Measurements from ENCODE around the gene HOXB13.

The HOXB13 gene

DNA sequence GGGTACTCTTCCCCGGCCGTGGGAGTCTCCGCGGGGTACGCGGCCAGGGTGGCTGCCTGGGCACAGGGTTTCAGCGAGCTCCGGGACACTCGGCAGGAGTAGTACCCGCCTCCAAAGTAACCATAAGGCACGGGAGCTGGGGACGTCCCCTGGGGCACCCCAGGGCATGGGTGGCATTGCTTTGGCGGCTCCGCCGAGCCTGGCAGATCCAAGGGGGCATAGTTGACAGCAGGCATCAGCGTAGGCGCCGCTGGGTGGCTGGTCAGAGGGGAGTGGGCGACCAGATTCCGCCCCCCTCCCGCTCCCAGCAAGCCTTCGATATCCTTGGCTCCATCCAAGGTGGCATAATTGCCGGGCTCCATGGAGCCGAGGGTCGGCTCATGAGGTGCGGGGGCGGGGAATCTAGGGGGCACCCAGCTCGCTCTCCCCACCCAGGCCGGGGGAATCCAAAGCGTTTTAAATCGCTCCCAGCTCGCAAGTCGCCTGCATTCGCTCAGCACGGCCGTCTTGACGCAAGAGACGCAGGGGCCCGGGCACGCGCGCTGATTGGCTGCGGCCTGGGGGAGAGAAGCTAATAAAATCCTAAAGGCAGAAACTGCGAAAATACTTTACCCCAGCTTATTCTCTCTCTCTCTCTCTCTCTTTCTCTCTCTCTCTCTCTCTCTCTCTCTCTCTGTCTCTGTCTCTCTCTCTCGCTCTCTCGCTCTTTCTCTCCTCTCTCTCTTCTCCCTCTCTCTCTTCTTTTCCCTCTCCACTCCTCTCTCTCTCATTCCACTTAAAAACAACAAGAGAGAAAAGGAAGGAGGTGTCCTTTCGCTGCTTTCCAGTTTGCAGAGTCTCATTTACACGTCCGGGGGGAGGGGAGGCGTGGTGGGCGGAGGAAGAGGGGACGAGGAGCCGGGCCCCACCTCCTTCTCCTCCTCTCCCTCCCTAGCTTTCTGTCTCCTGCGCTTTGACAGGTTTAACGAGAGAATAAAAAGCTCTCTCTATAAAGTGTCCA is at the start of gene HOXB13:
Gene HOXB13, minus strand, starts transcription at position 519 of the 1,000 bp plus-strand sequence. Its CDS starts 157 bp downstream, at position 362.
- Mint-ChIP-seq H3K36me3 (ENCODE audit: low read depth) (no peaks in the 10 kb centered on the region), H3K4me1 (ENCODE audit: low read depth) (peaks cover 17% of the 10 kb centered on the region), H3K27me3 (ENCODE audit: low read depth) (peaks cover 93% of the 10 kb centered on the region), H3K4me3 (peak within 1 kb of the TSS; percentile 15), H3K27ac (peak within 1 kb of the TSS; percentile 28), H3K9me3 (no peaks in the 10 kb centered on the region)
- DNase-seq (ENCODE audit: low spot score), result peak; percentile 21

DNA sequence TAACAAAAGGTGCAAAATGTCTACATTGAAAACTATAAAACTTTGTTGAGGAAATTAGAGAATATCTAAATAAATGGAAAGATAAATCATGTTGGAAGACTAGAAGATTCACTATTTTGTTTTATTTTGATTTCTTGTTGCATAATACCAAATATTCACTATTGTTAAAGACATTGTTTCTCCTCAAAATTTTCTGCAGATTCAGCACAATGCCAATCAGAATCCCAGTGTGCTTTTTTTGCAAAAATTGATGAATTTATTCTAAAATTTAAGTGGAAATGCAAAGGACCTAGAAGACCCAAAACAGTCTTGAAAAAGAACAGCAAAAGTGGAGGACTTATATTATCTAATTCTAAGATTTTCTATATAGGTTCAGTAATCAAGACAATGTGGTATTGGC is 48.1 kb upstream of the HOXB13 start:
- H3K27me3 Mint-ChIP-seq (ENCODE audit: low read depth), result peaks cover 41% of the 10 kb centered on the region
- DNase-seq (ENCODE audit: low spot score), result no peak
- no peak overlapping the region for H3K4me3 Mint-ChIP-seq
- no peaks in the 10 kb centered on the region for H3K4me1 Mint-ChIP-seq (ENCODE audit: low read depth)
- H3K27ac Mint-ChIP-seq, result no peak overlapping the region
- no peaks in the 10 kb centered on the region for H3K36me3 Mint-ChIP-seq (ENCODE audit: low read depth)
- no peaks in the 10 kb centered on the region for H3K9me3 Mint-ChIP-seq

- no peaks in the 10 kb centered on the region for H3K36me3 Mint-ChIP-seq (ENCODE audit: low read depth)
- DNase-seq (ENCODE audit: low spot score), result no peak
- H3K27ac Mint-ChIP-seq, result no peak overlapping the region
- H3K27me3 Mint-ChIP-seq (ENCODE audit: low read depth), result peaks cover 29% of the 10 kb centered on the region
- H3K9me3 Mint-ChIP-seq, result no peaks in the 10 kb centered on the region
- H3K4me3 Mint-ChIP-seq, result no peak overlapping the region
- no peaks in the 10 kb centered on the region for H3K4me1 Mint-ChIP-seq (ENCODE audit: low read depth)
Observed at GRCh38 chr17:48773245-48773644, 44.7 kb upstream of the HOXB13 start.

- peaks cover 36% of the 10 kb centered on the region for H3K27me3 Mint-ChIP-seq (ENCODE audit: low read depth)
- no peak overlapping the region for H3K4me3 Mint-ChIP-seq
- no peaks in the 10 kb centered on the region for H3K9me3 Mint-ChIP-seq
- DNase-seq (ENCODE audit: low spot score), result no peak
- no peaks in the 10 kb centered on the region for H3K36me3 Mint-ChIP-seq (ENCODE audit: low read depth)
- no peaks in the 10 kb centered on the region for H3K4me1 Mint-ChIP-seq (ENCODE audit: low read depth)
- no peak overlapping the region for H3K27ac Mint-ChIP-seq
Observed at GRCh38 chr17:48770954-48771353, 42.4 kb upstream of the HOXB13 start.

GRCh38 chr17:48769009-48769675 is 40.6 kb upstream of the HOXB13 start:
- no peaks in the 10 kb centered on the region for H3K4me1 Mint-ChIP-seq (ENCODE audit: low read depth)
- DNase-seq (ENCODE audit: low spot score), result no peak
- no peaks in the 10 kb centered on the region for H3K9me3 Mint-ChIP-seq
- H3K36me3 Mint-ChIP-seq (ENCODE audit: low read depth), result no peaks in the 10 kb centered on the region
- no peak overlapping the region for H3K4me3 Mint-ChIP-seq
- H3K27ac Mint-ChIP-seq, result no peak overlapping the region
- H3K27me3 Mint-ChIP-seq (ENCODE audit: low read depth), result peaks cover 31% of the 10 kb centered on the region

- Mint-ChIP-seq H3K9me3 (no peaks in the 10 kb centered on the region), H3K27ac (no peak overlapping the region), H3K4me1 (ENCODE audit: low read depth) (no peaks in the 10 kb centered on the region), H3K27me3 (ENCODE audit: low read depth) (peaks cover 37% of the 10 kb centered on the region), H3K36me3 (ENCODE audit: low read depth) (no peaks in the 10 kb centered on the region), H3K4me3 (no peak overlapping the region)
- DNase-seq (ENCODE audit: low spot score), result no peak
Observed at GRCh38 chr17:48767263-48767774, 38.8 kb upstream of the HOXB13 start.

DNA sequence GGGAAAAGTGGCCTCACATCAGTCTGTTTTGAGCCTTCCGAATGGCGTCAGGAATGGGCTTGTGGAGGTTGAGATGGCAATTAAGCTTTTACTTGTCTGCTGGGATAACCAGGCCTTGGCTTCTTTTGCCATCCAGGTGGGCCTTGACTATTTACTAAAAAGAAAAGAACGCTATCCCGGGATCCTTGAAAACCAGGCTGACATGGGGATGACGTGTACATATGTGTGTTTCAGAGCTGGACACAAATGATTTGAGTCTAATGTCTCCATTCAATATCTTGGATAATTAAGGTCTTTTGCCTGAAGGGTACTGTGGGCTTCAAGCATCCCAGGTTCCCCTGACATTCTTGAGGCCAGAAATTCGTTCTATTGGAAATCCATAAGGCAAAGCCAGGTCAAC is 32.6 kb upstream of the HOXB13 start:
- no peak overlapping the region for H3K27ac Mint-ChIP-seq
- no peaks in the 10 kb centered on the region for H3K4me1 Mint-ChIP-seq (ENCODE audit: low read depth)
- H3K4me3 Mint-ChIP-seq, result no peak overlapping the region
- no peaks in the 10 kb centered on the region for H3K9me3 Mint-ChIP-seq
- H3K27me3 Mint-ChIP-seq (ENCODE audit: low read depth), result peaks cover 64% of the 10 kb centered on the region
- H3K36me3 Mint-ChIP-seq (ENCODE audit: low read depth), result no peaks in the 10 kb centered on the region
- DNase-seq (ENCODE audit: low spot score), result no peak

GRCh38 chr17:48760411-48760810 is 31.9 kb upstream of the HOXB13 start:
- no peak overlapping the region for H3K27ac Mint-ChIP-seq
- no peak for DNase-seq (ENCODE audit: low spot score)

DNA sequence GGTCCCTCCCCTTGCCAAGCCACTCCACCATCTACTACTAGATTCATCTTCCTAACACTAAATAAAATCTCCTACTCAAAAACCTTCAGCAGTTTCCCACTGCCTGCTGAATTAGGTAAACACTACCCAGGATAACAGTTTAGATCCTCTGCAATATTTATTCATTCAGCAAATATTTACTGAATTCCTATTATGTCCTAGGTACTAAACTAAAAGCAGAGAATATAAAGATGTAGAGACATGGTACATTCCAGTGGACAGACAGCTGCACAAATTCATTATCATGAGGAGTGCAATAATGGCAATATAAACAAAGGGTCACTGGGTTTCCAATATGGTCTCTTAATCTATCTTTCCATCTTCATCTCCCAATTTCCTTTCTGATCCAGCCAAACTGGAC is 30.7 kb upstream of the HOXB13 start:
- no peaks in the 10 kb centered on the region for H3K36me3 Mint-ChIP-seq (ENCODE audit: low read depth)
- no peak overlapping the region for H3K27ac Mint-ChIP-seq
- H3K4me3 Mint-ChIP-seq, result no peak overlapping the region
- no peaks in the 10 kb centered on the region for H3K4me1 Mint-ChIP-seq (ENCODE audit: low read depth)
- DNase-seq (ENCODE audit: low spot score), result no peak
- no peaks in the 10 kb centered on the region for H3K9me3 Mint-ChIP-seq
- H3K27me3 Mint-ChIP-seq (ENCODE audit: low read depth), result peaks cover 74% of the 10 kb centered on the region

More at GRCh38 chr17:48760411-48760810, 31.9 kb upstream of the HOXB13 start:
- Mint-ChIP-seq H3K9me3 (no peaks in the 10 kb centered on the region), H3K4me3 (no peak overlapping the region), H3K36me3 (ENCODE audit: low read depth) (no peaks in the 10 kb centered on the region), H3K4me1 (ENCODE audit: low read depth) (no peaks in the 10 kb centered on the region), H3K27me3 (ENCODE audit: low read depth) (peaks cover 71% of the 10 kb centered on the region)

GRCh38 chr17:48757524-48757961 is 29.0 kb upstream of the HOXB13 start:
- Mint-ChIP-seq H3K9me3 (no peaks in the 10 kb centered on the region), H3K36me3 (ENCODE audit: low read depth) (no peaks in the 10 kb centered on the region), H3K27ac (no peak overlapping the region), H3K4me1 (ENCODE audit: low read depth) (no peaks in the 10 kb centered on the region), H3K27me3 (ENCODE audit: low read depth) (peaks cover 80% of the 10 kb centered on the region), H3K4me3 (no peak overlapping the region)
- DNase-seq (ENCODE audit: low spot score), result no peak

GRCh38 chr17:48756830-48757251 is 28.3 kb upstream of the HOXB13 start:
- H3K27me3 Mint-ChIP-seq (ENCODE audit: low read depth), result peaks cover 80% of the 10 kb centered on the region
- no peaks in the 10 kb centered on the region for H3K9me3 Mint-ChIP-seq
- no peak overlapping the region for H3K4me3 Mint-ChIP-seq
- no peak for DNase-seq (ENCODE audit: low spot score)
- no peaks in the 10 kb centered on the region for H3K36me3 Mint-ChIP-seq (ENCODE audit: low read depth)
- no peaks in the 10 kb centered on the region for H3K4me1 Mint-ChIP-seq (ENCODE audit: low read depth)
- H3K27ac Mint-ChIP-seq, result no peak overlapping the region

DNA sequence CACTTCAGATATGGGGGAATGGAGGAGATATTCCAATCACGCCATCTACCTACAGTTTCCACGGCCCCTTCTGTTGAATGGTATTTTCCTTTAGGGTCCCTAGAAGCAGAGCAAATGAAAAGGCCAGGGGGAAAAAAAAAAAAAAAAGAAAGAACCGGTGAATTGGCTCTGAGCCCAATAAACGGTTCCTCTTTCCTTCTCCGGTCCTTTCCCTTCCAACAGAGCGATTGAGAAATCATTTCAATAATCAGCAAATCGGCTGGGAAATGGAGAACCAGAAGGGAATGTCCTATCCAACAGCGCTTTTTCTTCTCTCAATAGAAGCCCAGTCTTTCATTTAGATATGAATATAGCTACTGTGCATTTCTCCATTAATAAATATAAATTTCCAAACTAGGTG is 26.8 kb upstream of the HOXB13 start:
- Mint-ChIP-seq H3K36me3 (ENCODE audit: low read depth) (no peaks in the 10 kb centered on the region), H3K4me1 (ENCODE audit: low read depth) (no peaks in the 10 kb centered on the region), H3K27ac (no peak overlapping the region), H3K4me3 (no peak overlapping the region), H3K9me3 (no peaks in the 10 kb centered on the region), H3K27me3 (ENCODE audit: low read depth) (peaks cover 84% of the 10 kb centered on the region)
- DNase-seq (ENCODE audit: low spot score), result no peak

GRCh38 chr17:48754500-48755261 is 26.1 kb upstream of the HOXB13 start:
- H3K36me3 Mint-ChIP-seq (ENCODE audit: low read depth), result no peaks in the 10 kb centered on the region
- H3K4me1 Mint-ChIP-seq (ENCODE audit: low read depth), result no peaks in the 10 kb centered on the region
- no peak overlapping the region for H3K27ac Mint-ChIP-seq
- no peak for DNase-seq (ENCODE audit: low spot score)
- H3K4me3 Mint-ChIP-seq, result no peak overlapping the region
- peaks cover 87% of the 10 kb centered on the region for H3K27me3 Mint-ChIP-seq (ENCODE audit: low read depth)
- no peaks in the 10 kb centered on the region for H3K9me3 Mint-ChIP-seq
